SK-N-SH (cell line): Measurements from ENCODE around the gene GLS. TPM values are rescaled to one million over a fixed set of nuclear protein-coding genes. Genes with fewer than 3 reads are reported as not detected.

Experiments used
- CTCF ChIA-PET: fragments of 300-600, 350-600 bp; formaldehyde crosslinking; extraction: SDS; loops from one replicate; lab custom pipeline; 2021; lab: Yijun Ruan, JAX
- POLR2A ChIA-PET: fragments of 350-600 bp; sonication (Branson Sonifier 250); formaldehyde crosslinking; extraction: SDS; loops from one replicate; lab custom pipeline; 2020; ENCODE audit warnings: antibody characterized with exemption, inconsistent platforms; lab: Yijun Ruan, JAX
- DNase-seq: peaks from one replicate; pipeline ENCODE4 v3.0.0; 2012
- H2AFZ ChIP-seq: fragments of 200-600 bp; sonication (generic); 2 replicates; pipeline ENCODE4 v1.8.1; 2016; ENCODE audit warnings: antibody characterized with exemption, mild to moderate bottlenecking, low read depth
- H3F3A ChIP-seq: fragments of 200-600 bp; sonication (generic); replicated peaks from 2 replicates; pipeline ENCODE3; 2016; ENCODE audit warnings: antibody characterized with exemption, mild to moderate bottlenecking; ENCODE audit not compliant: insufficient read depth
- H3K27ac ChIP-seq, 2 experiments: fragments of 200-500 bp in 1 of 2; fragments of 200-600 bp in 1 of 2; sonication (Bioruptor generic) in 1 of 2; sonication (generic), shearing (Covaris generic) in 1 of 2; 2 replicates each; pipeline versions ENCODE4 v1.5.1 to v1.6.1; 2014 to 2016; ENCODE audit warnings: low read depth in 2 of 2, inconsistent platforms in 1 of 2, low read length in 1 of 2, mild to moderate bottlenecking in 1 of 2, mixed read lengths in 1 of 2
- H3K27me3 ChIP-seq: fragments of 200-600 bp; sonication (generic), shearing (Covaris generic); 2 replicates; pipeline ENCODE4 v1.6.1; 2016; ENCODE audit warnings: mixed run types; ENCODE audit not compliant: insufficient read depth
- H3K36me3 ChIP-seq, 2 experiments: fragments of 200-500 bp in 1 of 2; fragments of 200-600 bp in 1 of 2; sonication (Bioruptor generic) in 1 of 2; sonication (generic) in 1 of 2; replicated peaks in 1 of 2; 2 replicates each; pipeline versions ENCODE3 to v1.5.1; 2014 to 2016; ENCODE audit warnings: low read length in 1 of 2, mild to moderate bottlenecking in 1 of 2; ENCODE audit not compliant: insufficient read depth in 2 of 2, control insufficient read depth in 1 of 2
- H3K4me1 ChIP-seq, 2 experiments: fragments of 200-500 bp in 1 of 2; fragments of 200-600 bp in 1 of 2; sonication (Bioruptor generic) in 1 of 2; sonication (generic), shearing (Covaris generic) in 1 of 2; 2 replicates each; pipeline versions ENCODE4 v1.5.1 to v1.6.1; 2014 to 2016; ENCODE audit warnings: low read depth in 1 of 2, low read length in 1 of 2, mixed run types in 1 of 2; ENCODE audit not compliant: insufficient read depth in 2 of 2, control insufficient read depth in 1 of 2
- H3K4me2 ChIP-seq: fragments of 200-600 bp; sonication (generic), shearing (Covaris generic); 2 replicates; pipeline ENCODE4 v1.6.1; 2017; ENCODE audit warnings: mixed run types
- H3K4me3 ChIP-seq, 2 experiments: fragments of 200-500 bp in 1 of 2; fragments of 200-600 bp in 1 of 2; sonication (Bioruptor generic) in 1 of 2; sonication (generic), shearing (Covaris generic) in 1 of 2; 2 replicates each; pipeline versions ENCODE4 v1.5.1 to v1.8.1; 2014 to 2016; ENCODE audit warnings: low read depth in 2 of 2, inconsistent platforms in 1 of 2, low read length in 1 of 2, mild to moderate bottlenecking in 1 of 2, mixed read lengths in 1 of 2, moderate library complexity in 1 of 2
- H3K79me2 ChIP-seq: fragments of 200-600 bp; sonication (generic); 2 replicates; pipeline ENCODE4 v1.8.1; 2017; ENCODE audit warnings: mild to moderate bottlenecking; ENCODE audit not compliant: insufficient read depth
- H3K9ac ChIP-seq: fragments of 200-600 bp; sonication (generic); 2 replicates; pipeline ENCODE4 v1.6.1; 2017; ENCODE audit warnings: mixed run types
- H3K9me2 ChIP-seq: fragments of 200-600 bp; sonication (generic); 2 replicates; pipeline ENCODE4 v1.6.1; 2017; ENCODE audit warnings: mixed run types
- H3K9me3 ChIP-seq: fragments of 200-600 bp; sonication (generic); 2 replicates; pipeline ENCODE4 v1.6.1; 2017; ENCODE audit warnings: mixed run types, mild to moderate bottlenecking, moderate library complexity
- H4K20me1 ChIP-seq: fragments of 200-600 bp; sonication (generic); 2 replicates; pipeline ENCODE4 v1.6.1; 2017; ENCODE audit warnings: mild to moderate bottlenecking, mixed run types; ENCODE audit not compliant: insufficient read depth
- CHD2 ChIP-seq: fragments of 150-350 bp; IDR thresholded peaks from 2 replicates; pipeline ENCODE4 v1.6.1; 2018; ENCODE audit warnings: low read length; ENCODE audit not compliant: partially characterized antibody
- CTCF ChIP-seq: fragments of 200-600 bp; sonication (generic); IDR thresholded peaks from 2 replicates; pipeline ENCODE4 v1.6.1; 2017; ENCODE audit warnings: antibody characterized with exemption, mild to moderate bottlenecking, moderate library complexity
- EZH2phosphoT487 ChIP-seq: fragments of 200-600 bp; sonication (generic); IDR thresholded peaks from 2 replicates; pipeline ENCODE4 v1.6.1; 2017; ENCODE audit warnings: low read depth, mixed run types, mild to moderate bottlenecking, antibody characterized with exemption, moderate library complexity, borderline replicate concordance
- GABPA ChIP-seq: IDR thresholded peaks from 2 replicates; pipeline ENCODE4 v1.4.0; 2012; ENCODE audit warnings: low read depth, mild to moderate bottlenecking
- GATA2 ChIP-seq: sonication (generic); formaldehyde crosslinking; IDR thresholded peaks from 2 replicates; pipeline ENCODE4 v1.5.0; 2020; ENCODE audit warnings: mild to moderate bottlenecking, missing genetic modification reagents
- JUND ChIP-seq: IDR thresholded peaks from 2 replicates; pipeline ENCODE4 v1.4.0; 2012
- RAD21 ChIP-seq: IDR thresholded peaks from 2 replicates; pipeline ENCODE4 v1.6.1; 2012; ENCODE audit warnings: mild to moderate bottlenecking, low read length
- SMC3 ChIP-seq: IDR thresholded peaks from 2 replicates; pipeline ENCODE4 v1.6.1; 2012; ENCODE audit warnings: low read depth, low read length, improper control_type of control experiment
- TAF1 ChIP-seq: IDR thresholded peaks from 2 replicates; pipeline ENCODE4 v1.6.1; 2012; ENCODE audit warnings: low read depth, mild to moderate bottlenecking, low read length, moderate library complexity, borderline replicate concordance
- WGBS: methylation state at CpG from one replicate; pipeline ENCODE4 v1.1.6; 2017; ENCODE audit warnings: low lambda C conversion rate; 5-methylcytosine and 5-hydroxymethylcytosine counted together
- polyA plus RNA-seq, 3 experiments: library from polyadenylated mRNA; depleted of rRNA; stranded (reverse); fragments of >200 nt; gene quantifications; 2 replicates each; pipeline ENCODE4 v1.2.3, GENCODE V29; 2012
- TF ChIP-seq, protein P1 (sequence below): IDR thresholded peaks from 2 replicates; pipeline ENCODE4 v1.6.1; 2012; ENCODE audit warnings: mild to moderate bottlenecking, low read depth, low read length, moderate library complexity
- TF ChIP-seq, protein P2 (sequence below): fragments of 150-350 bp; IDR thresholded peaks from 2 replicates; pipeline ENCODE4 v1.6.1; 2017; ENCODE audit warnings: antibody characterized with exemption, low read length, low read depth, borderline replicate concordance
- TF ChIP-seq, protein P3 (sequence below): IDR thresholded peaks from 2 replicates; pipeline ENCODE4 v1.4.0; 2012; ENCODE audit warnings: low read depth, borderline replicate concordance
- TF ChIP-seq, protein P4 (sequence below): IDR thresholded peaks from 2 replicates; pipeline ENCODE4 v1.4.0; 2012; ENCODE audit warnings: low read depth, borderline replicate concordance

GLS gene
- polyA plus RNA-seq, 1 of the 3 experiments (the other 2 are of a cell fraction): 37.2 TPM

GRCh38 chr2:190996338-190996946 lies 115.8 kb downstream of the GLS start:
- DNase-seq: peak; percentile 66
- Histone ChIP-seq H3K4me1 (no peaks in the 10 kb centered on the region), H3K9ac (no peak overlapping the region), H3K9me2 (no peaks in the 10 kb centered on the region), H4K20me1 (no peaks in the 10 kb centered on the region), H2AFZ (no peak overlapping the region), H3K36me3 (peaks cover 86 to 90% of the 10 kb centered on the region in 2 experiments), H3K4me2 (no peak overlapping the region), H3K79me2 (no peaks in the 10 kb centered on the region), H3K4me3 (no peak overlapping the region), H3K9me3 (no peaks in the 10 kb centered on the region), H3K27ac (no peak overlapping the region), H3K27me3 (no peaks in the 10 kb centered on the region)
- WGBS: 97% methylated on average over 5 of the region's 5 CpGs
- POLR2A ChIA-PET: no interaction called here
- CTCF ChIA-PET: interaction anchor here (0.6 to 2.0 kb wide), 11 partner anchors 9 to 37 kb away, joined by 3 to 10 read pairs (median 4); no protein-coding TSS in a partner anchor
- TF ChIP-seq JUND: no peak
- TF ChIP-seq GABPA: no peak
- TF ChIP-seq SMC3: peak; percentile 37
- peak; percentile 69 for TF ChIP-seq CTCF
- TF ChIP-seq RAD21: peak; percentile 48
- no peak for TF ChIP-seq TAF1
- TF ChIP-seq, all 33 proteins: peak for 3
- H3F3A ChIP-seq: no peaks in the 10 kb centered on the region

GRCh38 chr2:190996947-190997346 lies 116.3 kb downstream of the GLS start:
- no peak overlapping the region for H3K4me2 ChIP-seq
- no peaks in the 10 kb centered on the region for H3K9me3 ChIP-seq
- 86% methylated on average over 5 of the region's 5 CpGs for WGBS
- H3K79me2 ChIP-seq: no peaks in the 10 kb centered on the region
- H3K9me2 ChIP-seq: no peaks in the 10 kb centered on the region
- no peaks in the 10 kb centered on the region for H3K27me3 ChIP-seq
- no peaks in the 10 kb centered on the region for H3F3A ChIP-seq
- H3K36me3 ChIP-seq: peaks cover 84 to 90% of the 10 kb centered on the region in 2 experiments
- POLR2A ChIA-PET: no interaction called here
- H3K4me3 ChIP-seq: no peak overlapping the region
- CTCF ChIA-PET: interaction anchor here (0.8 to 2.0 kb wide), 8 partner anchors 8 to 33 kb away, joined by 3 to 10 read pairs (median 4); no protein-coding TSS in a partner anchor
- H4K20me1 ChIP-seq: no peaks in the 10 kb centered on the region
- no peak overlapping the region for H3K9ac ChIP-seq
- no peak for DNase-seq
- no peak overlapping the region for H2AFZ ChIP-seq
- no peak overlapping the region for H3K27ac ChIP-seq
- no peaks in the 10 kb centered on the region for H3K4me1 ChIP-seq
- TF ChIP-seq CTCF (no peak), JUND (no peak), GATA2 (CRISPR knock-in tag) (no peak), RAD21 (no peak), SMC3 (no peak), EZH2phosphoT487 (no peak), CHD2 (no peak)
- TF ChIP-seq, protein P1, sequence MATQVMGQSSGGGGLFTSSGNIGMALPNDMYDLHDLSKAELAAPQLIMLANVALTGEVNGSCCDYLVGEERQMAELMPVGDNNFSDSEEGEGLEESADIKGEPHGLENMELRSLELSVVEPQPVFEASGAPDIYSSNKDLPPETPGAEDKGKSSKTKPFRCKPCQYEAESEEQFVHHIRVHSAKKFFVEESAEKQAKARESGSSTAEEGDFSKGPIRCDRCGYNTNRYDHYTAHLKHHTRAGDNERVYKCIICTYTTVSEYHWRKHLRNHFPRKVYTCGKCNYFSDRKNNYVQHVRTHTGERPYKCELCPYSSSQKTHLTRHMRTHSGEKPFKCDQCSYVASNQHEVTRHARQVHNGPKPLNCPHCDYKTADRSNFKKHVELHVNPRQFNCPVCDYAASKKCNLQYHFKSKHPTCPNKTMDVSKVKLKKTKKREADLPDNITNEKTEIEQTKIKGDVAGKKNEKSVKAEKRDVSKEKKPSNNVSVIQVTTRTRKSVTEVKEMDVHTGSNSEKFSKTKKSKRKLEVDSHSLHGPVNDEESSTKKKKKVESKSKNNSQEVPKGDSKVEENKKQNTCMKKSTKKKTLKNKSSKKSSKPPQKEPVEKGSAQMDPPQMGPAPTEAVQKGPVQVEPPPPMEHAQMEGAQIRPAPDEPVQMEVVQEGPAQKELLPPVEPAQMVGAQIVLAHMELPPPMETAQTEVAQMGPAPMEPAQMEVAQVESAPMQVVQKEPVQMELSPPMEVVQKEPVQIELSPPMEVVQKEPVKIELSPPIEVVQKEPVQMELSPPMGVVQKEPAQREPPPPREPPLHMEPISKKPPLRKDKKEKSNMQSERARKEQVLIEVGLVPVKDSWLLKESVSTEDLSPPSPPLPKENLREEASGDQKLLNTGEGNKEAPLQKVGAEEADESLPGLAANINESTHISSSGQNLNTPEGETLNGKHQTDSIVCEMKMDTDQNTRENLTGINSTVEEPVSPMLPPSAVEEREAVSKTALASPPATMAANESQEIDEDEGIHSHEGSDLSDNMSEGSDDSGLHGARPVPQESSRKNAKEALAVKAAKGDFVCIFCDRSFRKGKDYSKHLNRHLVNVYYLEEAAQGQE: no peak
- TF ChIP-seq, protein P2, sequence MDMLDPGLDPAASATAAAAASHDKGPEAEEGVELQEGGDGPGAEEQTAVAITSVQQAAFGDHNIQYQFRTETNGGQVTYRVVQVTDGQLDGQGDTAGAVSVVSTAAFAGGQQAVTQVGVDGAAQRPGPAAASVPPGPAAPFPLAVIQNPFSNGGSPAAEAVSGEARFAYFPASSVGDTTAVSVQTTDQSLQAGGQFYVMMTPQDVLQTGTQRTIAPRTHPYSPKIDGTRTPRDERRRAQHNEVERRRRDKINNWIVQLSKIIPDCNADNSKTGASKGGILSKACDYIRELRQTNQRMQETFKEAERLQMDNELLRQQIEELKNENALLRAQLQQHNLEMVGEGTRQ: no peak
- TF ChIP-seq, protein P3, sequence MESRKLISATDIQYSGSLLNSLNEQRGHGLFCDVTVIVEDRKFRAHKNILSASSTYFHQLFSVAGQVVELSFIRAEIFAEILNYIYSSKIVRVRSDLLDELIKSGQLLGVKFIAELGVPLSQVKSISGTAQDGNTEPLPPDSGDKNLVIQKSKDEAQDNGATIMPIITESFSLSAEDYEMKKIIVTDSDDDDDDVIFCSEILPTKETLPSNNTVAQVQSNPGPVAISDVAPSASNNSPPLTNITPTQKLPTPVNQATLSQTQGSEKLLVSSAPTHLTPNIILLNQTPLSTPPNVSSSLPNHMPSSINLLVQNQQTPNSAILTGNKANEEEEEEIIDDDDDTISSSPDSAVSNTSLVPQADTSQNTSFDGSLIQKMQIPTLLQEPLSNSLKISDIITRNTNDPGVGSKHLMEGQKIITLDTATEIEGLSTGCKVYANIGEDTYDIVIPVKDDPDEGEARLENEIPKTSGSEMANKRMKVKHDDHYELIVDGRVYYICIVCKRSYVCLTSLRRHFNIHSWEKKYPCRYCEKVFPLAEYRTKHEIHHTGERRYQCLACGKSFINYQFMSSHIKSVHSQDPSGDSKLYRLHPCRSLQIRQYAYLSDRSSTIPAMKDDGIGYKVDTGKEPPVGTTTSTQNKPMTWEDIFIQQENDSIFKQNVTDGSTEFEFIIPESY: no peak
- TF ChIP-seq, protein P4, sequence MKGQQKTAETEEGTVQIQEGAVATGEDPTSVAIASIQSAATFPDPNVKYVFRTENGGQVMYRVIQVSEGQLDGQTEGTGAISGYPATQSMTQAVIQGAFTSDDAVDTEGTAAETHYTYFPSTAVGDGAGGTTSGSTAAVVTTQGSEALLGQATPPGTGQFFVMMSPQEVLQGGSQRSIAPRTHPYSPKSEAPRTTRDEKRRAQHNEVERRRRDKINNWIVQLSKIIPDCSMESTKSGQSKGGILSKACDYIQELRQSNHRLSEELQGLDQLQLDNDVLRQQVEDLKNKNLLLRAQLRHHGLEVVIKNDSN: no peak
